Gastrocnemius medialis (tissue), 4 donors: ENCODE data around the gene PEX26.

Experiments
- CTCF ChIP-seq, 5 experiments: fragments of 450-650 bp in 3 of 5; fragments of 200-600 bp in 2 of 5; sonication (generic) in 2 of 5; IDR thresholded peaks in 4 of 5; conservative IDR thresholded peaks in 1 of 5; 1 replicate in 4 of 5; 2 replicates in 1 of 5; pipeline ENCODE4 v1.5.1; 2016 to 2019; ENCODE audit warnings: antibody characterized with exemption in 5 of 5, mild to moderate bottlenecking in 3 of 5, moderate library complexity in 3 of 5
- POLR2A ChIP-seq, 2 donors: fragments of 450-650 bp; IDR thresholded peaks; one replicate each; pipeline ENCODE4 v1.6.1; 2017; ENCODE audit warnings: antibody characterized with exemption in 2 of 2, mild to moderate bottlenecking in 2 of 2, moderate library complexity in 2 of 2

- TF ChIP-seq CTCF (IDR thresholded peaks at IDR 0.05 in 4 of 5, conservative IDR thresholded peaks at IDR 0.05 in 1 of 5), result no peak
- no peak for TF ChIP-seq POLR2A (IDR thresholded peaks at IDR 0.05)
Observed at GRCh38 chr22:18133452-18133851, 55.7 kb downstream of the PEX26 start.
